Activated gamma-delta T cell (primary cell): ENCODE data around the gene C4B.

Experiments
- DNase-seq: peaks from one replicate; lab custom pipeline; 2025; lab: John Stamatoyannopoulos, UW

The C4B gene

GRCh38 chr6:32081168-32081990 lies 66.8 kb downstream of the C4B start:
- DNase-seq: no peak

GRCh38 chr6:32082478-32082877 lies 67.9 kb downstream of the C4B start:
- no peak for DNase-seq

GRCh38 chr6:32082935-32083334 lies 68.3 kb downstream of the C4B start:
- no peak for DNase-seq

- no peak for DNase-seq
These were observed 69.5 kb downstream of the C4B start for GRCh38 chr6:32083812-32084768.

- DNase-seq: no peak
These were observed 70.2 kb downstream of the C4B start for GRCh38 chr6:32084780-32085179.
